GF-D8 (cell line): ENCODE data around the gene LUC7L2.
"Not testable (repeated sequence)": the region's sequence is repeated elsewhere in the genome, so short reads cannot be mapped to it uniquely, and the experiment has no call there.

Experiments
- DNase-seq: peaks from one replicate; lab custom pipeline; 2025; lab: John Stamatoyannopoulos, UW

The LUC7L2 gene

DNA sequence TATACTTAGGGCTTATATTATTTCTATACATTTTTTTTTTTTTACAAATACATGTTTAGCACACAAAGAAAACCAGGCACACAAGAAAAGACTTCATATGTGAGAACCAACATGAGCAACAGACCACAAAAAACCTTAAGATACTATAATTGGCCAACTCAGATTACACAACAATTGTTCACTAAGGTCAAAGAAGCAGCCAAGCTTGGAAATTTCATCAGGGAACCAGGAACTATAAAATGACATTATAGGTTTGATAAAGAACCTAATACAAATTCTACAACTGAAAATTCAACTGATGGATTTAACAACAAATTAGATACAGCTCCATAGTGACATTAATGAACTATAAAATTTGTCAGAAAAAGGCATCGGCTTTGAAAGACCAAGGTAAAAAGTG is 4.4 kb upstream of the LUC7L2 start:
- peak; percentile 75 for DNase-seq

DNA sequence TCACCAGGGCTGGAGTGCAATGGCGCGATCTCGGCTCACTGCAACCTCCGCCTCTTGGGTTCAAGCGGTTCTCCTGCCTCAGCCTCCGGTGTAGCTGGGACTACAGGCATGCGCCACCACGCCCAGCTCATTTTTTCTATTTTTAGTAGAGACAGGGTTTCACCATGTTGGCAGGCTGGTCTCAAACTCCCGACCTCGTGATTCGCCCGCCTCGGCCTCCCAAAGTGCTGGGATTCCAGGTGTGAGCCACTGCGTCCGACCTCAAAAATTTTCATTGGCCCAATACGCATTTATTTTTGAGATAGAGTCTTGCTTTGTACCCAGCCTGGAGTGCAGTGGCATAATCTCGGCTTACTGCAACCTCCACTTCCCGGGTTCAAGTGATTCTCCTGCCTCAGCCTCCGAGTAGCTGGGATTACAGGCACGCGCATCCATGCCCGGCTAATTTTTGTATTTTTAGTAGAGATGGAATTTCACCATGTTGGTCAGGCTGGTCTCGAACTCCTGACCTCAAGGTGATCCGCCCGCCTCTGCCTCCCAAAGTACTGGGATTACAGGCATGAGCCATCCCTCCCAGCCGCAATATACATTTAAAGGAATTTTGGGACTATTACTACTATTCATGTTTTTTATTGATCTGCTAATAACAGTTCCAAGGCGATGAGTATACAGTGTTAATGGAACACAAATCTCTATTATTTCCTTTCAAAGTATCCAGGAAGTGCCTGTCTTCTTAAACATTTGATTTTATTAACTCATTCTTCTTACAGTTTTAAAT is 1.8 kb upstream of the LUC7L2 start:
- not testable (repeated sequence) for DNase-seq

GRCh38 chr7:139358541-139359365 is 941 bp upstream of the LUC7L2 start:
- peak; percentile 35 for DNase-seq

DNA sequence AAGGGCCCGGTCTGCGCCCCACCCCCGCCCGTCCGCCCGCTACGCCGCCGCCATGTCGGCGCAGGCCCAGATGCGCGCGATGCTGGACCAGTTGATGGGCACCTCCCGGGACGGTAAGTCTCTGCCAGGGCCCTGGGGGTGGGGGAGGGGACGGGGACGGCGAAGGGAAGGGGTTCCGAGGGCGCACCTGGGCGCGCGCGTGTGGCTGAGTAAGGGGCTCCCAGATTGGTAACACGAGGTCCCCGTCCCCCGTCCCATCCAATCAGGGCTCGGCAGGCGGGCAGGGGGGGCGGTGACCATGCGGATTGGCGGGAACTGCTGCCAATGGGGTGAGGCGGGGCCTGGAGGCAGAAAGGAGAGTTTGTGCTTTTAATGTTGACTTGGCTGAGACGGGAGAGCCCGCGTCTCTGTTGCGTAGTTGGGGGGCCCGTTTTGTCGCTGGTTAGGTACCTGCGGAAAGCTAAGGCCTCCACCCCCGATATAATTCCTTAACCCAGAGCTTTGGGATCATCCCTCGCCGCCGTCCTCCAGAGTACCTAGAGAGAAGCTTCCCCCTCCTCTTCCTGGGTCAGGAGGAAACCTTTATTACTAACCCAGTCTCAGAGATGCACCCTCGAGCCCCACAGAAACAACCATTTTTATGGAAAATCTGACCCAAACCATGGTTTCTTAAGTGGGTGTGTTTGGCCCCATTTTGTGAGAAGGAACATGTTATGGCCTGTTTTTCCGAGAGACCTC is 685 bp downstream of the LUC7L2 start:
- DNase-seq: peak; percentile 89

- no peak for DNase-seq
These were observed 1.2 kb downstream of the LUC7L2 start for GRCh38 chr7:139360948-139361307.

GRCh38 chr7:139361523-139361922 is 1.8 kb downstream of the LUC7L2 start:
- no peak for DNase-seq

DNA sequence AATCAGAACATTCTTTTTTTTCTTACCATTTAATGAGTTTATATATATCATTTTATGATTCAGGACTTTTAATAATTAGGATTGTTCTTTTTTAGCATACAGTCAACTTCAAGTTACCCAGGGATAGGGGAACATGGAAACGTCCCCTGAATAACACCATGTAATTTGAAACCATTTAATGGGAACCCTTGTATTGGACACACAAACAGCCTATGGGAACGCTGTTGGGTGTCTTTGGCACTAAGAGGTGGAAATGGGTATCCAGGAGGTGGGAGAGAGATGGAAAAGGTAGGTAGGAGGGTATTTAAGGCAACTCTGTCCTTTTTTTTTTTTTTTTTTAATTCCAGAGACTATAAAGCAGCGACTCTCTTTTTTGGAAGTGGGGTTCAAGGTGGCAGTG is 2.6 kb downstream of the LUC7L2 start:
- DNase-seq: no peak

DNA sequence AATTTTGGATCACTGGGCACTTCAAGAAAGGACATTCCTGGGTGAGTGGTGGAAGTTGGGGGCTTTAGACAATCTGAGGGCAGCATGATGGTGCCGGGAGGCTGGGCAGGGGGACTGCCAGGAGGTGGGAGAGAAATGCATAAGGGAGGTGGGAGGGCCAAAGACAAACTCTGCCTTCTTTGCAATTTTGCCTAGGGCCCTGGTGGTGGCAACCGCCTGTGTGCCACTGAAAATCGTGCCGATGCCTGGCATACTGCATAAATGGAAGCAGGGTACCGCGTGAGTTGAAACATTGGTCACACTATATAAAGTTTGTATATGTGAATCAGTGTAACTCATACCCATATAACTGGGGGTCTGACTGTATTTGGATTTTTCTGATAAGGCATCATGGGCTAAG is 3.3 kb downstream of the LUC7L2 start:
- DNase-seq: no peak

GRCh38 chr7:139365336-139365735 is 5.6 kb downstream of the LUC7L2 start:
- DNase-seq: no peak

DNA sequence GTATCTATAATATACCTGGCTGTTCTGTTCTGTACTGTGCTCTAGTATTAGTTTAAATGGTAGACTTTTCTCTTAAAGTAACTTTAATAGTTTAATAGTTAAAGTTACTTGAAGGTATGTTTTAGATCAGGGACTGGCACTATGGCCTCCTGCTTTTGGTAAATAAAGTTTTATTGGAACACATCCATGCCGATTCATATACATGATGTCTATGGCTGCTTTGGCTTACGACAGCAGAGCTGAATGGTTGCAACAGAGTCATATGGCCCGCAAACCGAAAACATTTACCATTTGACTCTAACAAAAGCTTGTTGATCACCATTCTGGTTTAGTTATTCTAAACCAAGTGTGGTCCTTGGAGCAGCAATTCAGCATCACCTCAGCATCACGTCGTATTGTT is 6.7 kb downstream of the LUC7L2 start:
- no peak for DNase-seq

GRCh38 chr7:139367438-139368155 is 7.9 kb downstream of the LUC7L2 start:
- DNase-seq: no peak

- DNase-seq: no peak
These were observed 10.7 kb downstream of the LUC7L2 start for GRCh38 chr7:139370301-139370942.

GRCh38 chr7:139370943-139371313 is 11.2 kb downstream of the LUC7L2 start:
- no peak for DNase-seq

DNA sequence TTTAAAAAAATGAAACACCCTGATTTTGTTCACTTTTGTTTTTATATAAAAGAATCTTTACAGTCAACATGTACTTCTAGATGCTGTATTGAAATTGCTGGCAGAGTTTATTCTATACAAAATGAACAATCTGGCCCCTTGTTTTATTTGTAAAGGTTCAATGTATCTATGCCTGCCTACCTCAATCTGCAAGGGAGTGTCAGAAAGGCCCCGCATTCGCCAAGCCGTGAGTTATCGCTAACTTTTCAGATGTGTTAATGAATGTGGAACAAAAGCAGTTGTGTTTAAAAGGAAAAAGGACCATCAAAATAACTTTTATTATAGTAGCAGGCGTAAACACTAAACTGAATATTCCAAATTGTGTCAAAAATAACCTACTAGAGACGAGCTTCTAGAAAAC is 14.6 kb downstream of the LUC7L2 start:
- no peak for DNase-seq

DNA sequence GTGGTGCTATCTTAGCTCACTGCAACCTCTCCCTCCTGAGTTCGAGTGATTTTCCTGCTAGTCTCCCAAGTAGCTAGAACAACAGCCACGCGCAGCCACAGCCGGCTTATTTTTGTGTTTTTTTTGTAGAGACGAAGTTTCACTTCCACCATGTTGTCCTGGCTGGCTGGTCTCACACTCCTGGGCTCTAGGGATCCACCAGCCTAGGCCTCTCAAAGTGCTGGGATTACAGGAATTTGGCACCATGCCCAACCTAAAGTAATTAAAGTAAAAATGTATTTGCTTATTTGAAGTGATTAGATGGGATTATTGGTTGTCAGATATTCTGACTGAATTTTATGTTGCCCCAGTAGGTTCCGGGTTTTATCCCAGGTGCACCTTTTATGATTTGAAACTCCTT is 22.7 kb downstream of the LUC7L2 start:
- DNase-seq: no peak

- no peak for DNase-seq
These were observed 24.9 kb downstream of the LUC7L2 start for GRCh38 chr7:139384611-139385010.

DNA sequence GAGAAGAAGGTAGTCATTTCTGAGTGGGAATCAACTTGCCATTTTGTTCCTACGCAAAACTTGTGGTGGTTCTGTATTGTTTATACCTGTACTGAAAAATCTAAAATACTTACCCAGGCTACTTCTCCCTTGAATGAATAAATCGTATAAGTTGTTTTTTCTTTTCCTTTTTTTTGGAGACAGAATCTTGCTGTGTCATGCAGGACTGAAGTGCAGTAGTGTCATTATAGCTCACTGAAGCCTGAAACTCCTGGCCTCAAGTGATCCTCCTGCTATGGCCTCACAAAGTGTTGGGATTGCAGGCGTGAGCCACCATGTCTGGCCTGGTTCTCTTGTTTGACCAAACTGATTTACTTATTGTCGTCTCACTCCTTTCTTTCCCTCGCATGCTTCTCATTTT is 27.9 kb downstream of the LUC7L2 start:
- no peak for DNase-seq

GRCh38 chr7:139389091-139389490 is 29.4 kb downstream of the LUC7L2 start:
- DNase-seq: no peak

GRCh38 chr7:139389774-139390173 is 30.1 kb downstream of the LUC7L2 start:
- no peak for DNase-seq

DNA sequence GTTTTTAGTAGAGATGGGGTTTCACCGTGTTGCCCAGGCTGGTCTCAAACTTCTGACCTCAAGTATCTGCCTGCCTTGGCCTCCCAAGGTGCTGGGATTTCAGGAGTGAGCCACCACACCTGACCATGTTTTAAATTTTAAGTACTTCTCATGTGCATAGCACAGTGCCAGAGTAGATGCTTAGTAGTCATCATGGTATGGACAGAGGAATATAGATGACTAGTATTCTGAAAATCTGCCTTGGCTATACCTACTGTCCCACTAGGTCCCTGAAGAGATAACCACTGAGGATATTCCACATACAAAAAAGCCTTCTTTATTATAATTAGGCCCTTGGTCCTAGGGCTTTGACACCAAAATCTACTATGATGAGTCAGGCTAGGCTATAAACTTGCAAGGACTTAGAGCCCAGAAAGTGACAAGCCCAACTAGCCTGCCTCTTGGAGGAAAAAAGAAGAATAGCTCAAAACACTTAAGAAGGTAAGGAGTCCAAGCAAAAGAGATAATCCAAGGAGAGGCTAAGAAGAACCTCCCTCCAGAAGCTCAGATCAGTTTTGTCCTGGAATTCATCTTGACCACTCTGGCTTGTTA is 34.0 kb downstream of the LUC7L2 start:
- no peak for DNase-seq

DNA sequence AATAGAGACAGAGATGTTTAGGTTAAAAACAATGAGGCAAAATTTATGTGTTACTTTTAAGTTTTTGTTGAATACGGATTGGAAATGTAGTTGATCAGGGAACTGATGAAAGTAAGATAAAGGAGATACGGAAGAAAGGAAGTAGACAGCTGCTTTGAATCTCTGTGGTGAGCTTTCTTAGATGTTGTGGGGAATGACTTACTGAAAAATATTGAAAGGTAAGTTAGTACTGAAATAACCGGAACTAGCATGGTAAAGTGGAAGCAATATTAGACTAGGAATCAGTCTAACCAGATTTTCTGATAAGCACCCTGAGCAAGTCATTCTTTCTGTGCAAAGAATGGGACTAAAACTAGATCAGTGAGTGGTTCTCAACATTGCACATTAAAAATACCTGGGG is 34.8 kb downstream of the LUC7L2 start:
- DNase-seq: no peak
